Activated naive CD8-positive, alpha-beta T cell treated with anti-CD3 and anti-CD28 coated beads, Interleukin-2, amount 10 ng/mL, durations not matched to agents 7 days and 5 days (primary cell): ENCODE results near the gene SEC23A. TPM values are rescaled to one million over a fixed set of nuclear protein-coding genes. Genes with fewer than 3 reads are reported as not detected.
"Not testable (repeated sequence)": the region's sequence is repeated elsewhere in the genome, so short reads cannot be mapped to it uniquely, and the experiment has no call there.

ENCODE experiments used
- ATAC-seq: fragments of 150-1000 bp; cut with Tn5 transposase; one replicate; pipeline ENCODE4 v1.10.0; 2021; ENCODE audit warnings: low read depth, moderate library complexity
- POLR2A ChIA-PET: fragments of 350-600 bp; sonication (Branson Sonifier 250); formaldehyde crosslinking; loops from one replicate; lab custom pipeline; 2021; ENCODE audit warnings: antibody characterized with exemption; lab: Charles Lee
- DNase-seq: peaks from one replicate; pipeline ENCODE4 v3.0.0; 2021
- H3K27ac Mint-ChIP-seq: one replicate; pipeline ENCODE4 v1.8.0; 2022; ENCODE audit warnings: mild to moderate bottlenecking, mixed read lengths
- H3K27me3 Mint-ChIP-seq: one replicate; pipeline ENCODE4 v1.8.0; 2022; ENCODE audit warnings: mild to moderate bottlenecking, moderate library complexity, mixed read lengths
- H3K36me3 Mint-ChIP-seq: one replicate; pipeline ENCODE4 v1.8.0; 2021; ENCODE audit warnings: mild to moderate bottlenecking, mixed read lengths
- H3K4me1 Mint-ChIP-seq: one replicate; pipeline ENCODE4 v1.8.0; 2021; ENCODE audit warnings: mixed read lengths
- H3K4me3 Mint-ChIP-seq: one replicate; pipeline ENCODE4 v1.8.0; 2022; ENCODE audit warnings: mild to moderate bottlenecking, moderate library complexity, mixed read lengths
- H3K9me3 Mint-ChIP-seq: one replicate; pipeline ENCODE4 v1.8.0; 2021; ENCODE audit warnings: mixed read lengths
- total RNA-seq, 2 experiments: library from RNA; stranded (reverse); gene quantifications; one replicate each; pipeline ENCODE4 v1.2.3, GENCODE V29; 2021

The SEC23A gene
- total RNA-seq, 2 experiments from 2014 or later: 66.2 to 66.8 TPM

- Mint-ChIP-seq H3K27me3 (no peaks in the 10 kb centered on the region), H3K9me3 (no peaks in the 10 kb centered on the region), H3K27ac (no peak overlapping the region), H3K36me3 (no peaks in the 10 kb centered on the region), H3K4me3 (no peak overlapping the region), H3K4me1 (peaks cover 26% of the 10 kb centered on the region)
- ATAC-seq (no peak), DNase-seq (no peak)
- POLR2A ChIA-PET: no interaction called here
Observed at GRCh38 chr14:39108791-39109190, 5.8 kb upstream of the SEC23A start.

DNA sequence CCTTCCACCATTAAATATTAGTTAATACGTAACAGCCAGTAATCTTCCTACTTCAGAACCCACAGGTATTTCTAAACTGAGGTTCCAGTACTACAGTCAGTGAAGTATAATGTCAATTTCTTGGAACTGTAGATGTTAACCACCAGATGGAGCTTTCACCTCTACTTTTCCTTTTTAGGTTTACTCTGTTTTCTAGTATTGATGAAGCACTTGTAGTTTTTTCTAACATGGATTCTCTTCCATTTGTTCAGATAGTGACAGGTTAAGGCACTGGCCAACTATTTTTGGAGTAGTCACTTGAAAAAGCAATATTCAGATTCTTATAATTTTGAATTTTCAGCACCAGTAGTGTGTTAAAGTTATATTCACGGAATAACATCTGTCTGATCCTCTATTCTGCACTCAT, 4.6 kb upstream of the SEC23A start:
- H3K4me1 Mint-ChIP-seq: peaks cover 22% of the 10 kb centered on the region
- no peak for DNase-seq
- H3K9me3 Mint-ChIP-seq: no peaks in the 10 kb centered on the region
- no peak overlapping the region for H3K4me3 Mint-ChIP-seq
- H3K27me3 Mint-ChIP-seq: no peaks in the 10 kb centered on the region
- POLR2A ChIA-PET: no interaction called here
- ATAC-seq: no peak
- no peaks in the 10 kb centered on the region for H3K36me3 Mint-ChIP-seq
- H3K27ac Mint-ChIP-seq: no peak overlapping the region

GRCh38 chr14:39104078-39104801, 1.2 kb upstream of the SEC23A start:
- peaks cover 36% of the 10 kb centered on the region for H3K4me1 Mint-ChIP-seq
- peak overlapping the region; percentile 99 for H3K4me3 Mint-ChIP-seq
- not testable (repeated sequence) for H3K36me3 Mint-ChIP-seq

DNA sequence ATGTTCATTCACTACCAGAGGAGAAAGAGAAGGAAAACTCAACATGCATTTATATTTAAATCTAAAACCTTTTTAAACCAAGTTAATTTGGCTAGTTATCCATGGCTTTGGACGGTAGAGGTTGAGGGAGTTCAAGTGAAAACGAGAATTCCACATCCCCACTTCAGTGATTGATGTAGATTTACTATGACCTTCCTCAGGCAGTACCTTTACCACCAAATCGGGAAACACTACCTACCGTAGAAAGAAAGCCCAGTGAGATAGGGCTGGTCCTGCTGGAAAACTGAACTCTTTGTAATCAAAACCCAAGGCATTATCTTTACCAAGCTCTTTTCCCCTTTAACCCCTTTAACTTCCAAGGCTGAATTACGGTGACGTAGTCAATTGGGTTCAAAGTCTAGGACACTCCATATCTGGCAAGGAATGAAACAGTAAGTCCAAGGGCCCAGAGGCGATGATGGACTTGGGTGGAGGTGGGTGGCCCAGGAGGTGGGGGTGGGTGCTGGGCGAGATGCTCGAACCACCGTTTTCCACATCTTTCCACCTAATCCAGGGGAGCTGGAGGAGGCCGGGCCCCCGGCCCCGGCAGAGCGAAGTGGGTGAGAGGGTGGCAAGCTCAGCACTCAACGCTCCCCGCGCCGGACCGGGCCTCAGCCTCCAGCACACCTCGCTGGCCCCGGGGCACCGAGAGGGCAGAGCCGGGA, 618 bp downstream of the SEC23A start:
- DNase-seq (no peak), ATAC-seq (peak; percentile 11)
- H3K4me3 Mint-ChIP-seq: peak overlapping the region; percentile 99
- peaks cover 36% of the 10 kb centered on the region for H3K4me1 Mint-ChIP-seq
- H3K27ac Mint-ChIP-seq: peak overlapping the region; percentile 63
- H3K27me3 Mint-ChIP-seq: no peaks in the 10 kb centered on the region
- H3K9me3 Mint-ChIP-seq: no peaks in the 10 kb centered on the region
- peaks cover 5% of the 10 kb centered on the region for H3K36me3 Mint-ChIP-seq
- POLR2A ChIA-PET: interaction anchor here (0.5 to 3.0 kb wide), 12 partner anchors 12 to 1029 kb away, joined by 3 to 40 read pairs (median 4); partner anchors contain the start of genes FBXO33, GEMIN2, PNN and TRAPPC6B

More at GRCh38 chr14:39104078-39104801, 1.2 kb upstream of the SEC23A start:
- H3K9me3 Mint-ChIP-seq, H3K27me3 Mint-ChIP-seq, ATAC-seq, DNase-seq: not testable (repeated sequence)
- POLR2A ChIA-PET: interaction anchor here (0.6 to 3.0 kb wide), 5 partner anchors 9 to 328 kb away, joined by 3 to 40 read pairs (median 4); partner anchors contain the start of genes FBXO33 and GEMIN2
- peak overlapping the region; percentile 98 for H3K27ac Mint-ChIP-seq

- ATAC-seq: no peak
- POLR2A ChIA-PET: interaction anchor here (1.0 kb wide), 1 partner anchor 11 kb away, joined by 5 read pairs; no protein-coding TSS in a partner anchor
- Mint-ChIP-seq H3K9me3 (no peaks in the 10 kb centered on the region), H3K27ac (no peak overlapping the region), H3K36me3 (peaks cover 15% of the 10 kb centered on the region), H3K4me1 (peaks cover 36% of the 10 kb centered on the region), H3K4me3 (no peak overlapping the region), H3K27me3 (no peaks in the 10 kb centered on the region)
- no peak for DNase-seq
Observed at GRCh38 chr14:39099748-39100147, 3.3 kb downstream of the SEC23A start.

GRCh38 chr14:39099215-39099614, 3.8 kb downstream of the SEC23A start:
- ATAC-seq, DNase-seq, H3K4me3 Mint-ChIP-seq, H3K9me3 Mint-ChIP-seq, H3K27ac Mint-ChIP-seq, H3K27me3 Mint-ChIP-seq: not testable (repeated sequence)
- peaks cover 34% of the 10 kb centered on the region for H3K4me1 Mint-ChIP-seq
- H3K36me3 Mint-ChIP-seq: peaks cover 20% of the 10 kb centered on the region
- POLR2A ChIA-PET: interaction anchor here (0.6 to 2.4 kb wide), 5 partner anchors 11 to 515 kb away, joined by 4 to 10 read pairs (median 5); partner anchors contain the start of gene GEMIN2

DNA sequence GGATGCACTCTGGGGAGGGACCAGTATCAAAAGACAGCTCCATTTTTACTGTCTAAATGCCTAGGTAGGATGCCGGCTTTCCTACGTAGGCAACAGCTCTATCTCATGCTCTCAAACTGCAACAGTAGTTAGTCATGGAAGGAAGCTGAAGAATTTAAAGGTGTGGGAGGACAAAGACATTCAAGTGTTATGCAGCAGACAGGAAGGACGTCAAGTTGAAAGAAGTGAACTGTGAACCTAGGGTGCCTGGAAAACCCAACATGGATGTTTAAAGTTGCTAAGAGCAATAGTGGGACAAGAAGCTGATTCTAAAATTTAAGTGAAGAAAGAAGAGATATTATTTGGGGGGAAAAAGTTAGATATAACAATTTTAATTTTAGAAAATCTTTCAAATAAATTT, 5.9 kb downstream of the SEC23A start:
- H3K4me1 Mint-ChIP-seq: peaks cover 34% of the 10 kb centered on the region
- ATAC-seq (peak; percentile 89), DNase-seq (no peak)
- peak overlapping the region; percentile 59 for H3K4me3 Mint-ChIP-seq
- POLR2A ChIA-PET: interaction anchor here (0.6 to 2.4 kb wide), 2 partner anchors 9 to 17 kb away, joined by 3 to 10 read pairs; partner anchors contain the start of gene GEMIN2
- H3K27ac Mint-ChIP-seq: peak overlapping the region; percentile 47
- peaks cover 23% of the 10 kb centered on the region for H3K36me3 Mint-ChIP-seq
- H3K9me3 Mint-ChIP-seq: no peaks in the 10 kb centered on the region
- H3K27me3 Mint-ChIP-seq: no peaks in the 10 kb centered on the region

- H3K4me3 Mint-ChIP-seq: no peak overlapping the region
- no peak overlapping the region for H3K27ac Mint-ChIP-seq
Observed at GRCh38 chr14:39094515-39094914, 8.5 kb downstream of the SEC23A start.

GRCh38 chr14:39091716-39092115, 11.3 kb downstream of the SEC23A start:
- Mint-ChIP-seq H3K4me3 (peak overlapping the region; percentile 56), H3K9me3 (no peaks in the 10 kb centered on the region), H3K27ac (peak overlapping the region; percentile 22), H3K36me3 (peaks cover 38% of the 10 kb centered on the region), H3K4me1 (peaks cover 16% of the 10 kb centered on the region), H3K27me3 (no peaks in the 10 kb centered on the region)
- ATAC-seq (no peak), DNase-seq (no peak)
- POLR2A ChIA-PET: no interaction called here

More at GRCh38 chr14:39094515-39094914, 8.5 kb downstream of the SEC23A start:
- ATAC-seq (no peak), DNase-seq (no peak)
- Mint-ChIP-seq H3K9me3 (no peaks in the 10 kb centered on the region), H3K27me3 (no peaks in the 10 kb centered on the region), H3K4me1 (peaks cover 26% of the 10 kb centered on the region), H3K36me3 (peaks cover 38% of the 10 kb centered on the region)
- POLR2A ChIA-PET: interaction anchor here (0.6 kb wide), 1 partner anchor 135 kb away, joined by 5 read pairs; no protein-coding TSS in a partner anchor

- DNase-seq (no peak), ATAC-seq (no peak)
- POLR2A ChIA-PET: no interaction called here
- H3K4me1 Mint-ChIP-seq: peaks cover 16% of the 10 kb centered on the region
- no peak overlapping the region for H3K27ac Mint-ChIP-seq
- no peaks in the 10 kb centered on the region for H3K27me3 Mint-ChIP-seq
- H3K9me3 Mint-ChIP-seq: no peaks in the 10 kb centered on the region
- no peak overlapping the region for H3K4me3 Mint-ChIP-seq
- H3K36me3 Mint-ChIP-seq: peaks cover 41% of the 10 kb centered on the region
Observed at GRCh38 chr14:39090548-39091111, 12.4 kb downstream of the SEC23A start.

DNA sequence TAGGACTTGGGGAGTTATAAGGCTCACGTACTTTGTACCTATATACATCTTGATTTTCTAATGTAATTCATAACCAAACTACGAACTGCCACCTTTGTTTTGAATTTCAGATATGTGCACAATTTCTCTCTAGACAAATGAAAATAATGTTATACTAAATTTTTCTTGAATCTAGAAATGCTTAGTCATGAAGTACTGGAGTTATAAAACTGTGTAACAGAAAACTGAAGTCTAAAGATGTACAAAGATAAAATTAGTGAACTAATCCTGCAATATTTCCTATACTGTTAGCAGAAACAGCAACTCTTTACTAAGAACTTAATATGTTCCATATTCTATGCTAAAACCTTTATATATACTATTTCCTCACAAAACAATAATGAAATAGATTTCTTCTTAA, 15.5 kb downstream of the SEC23A start:
- DNase-seq (no peak), ATAC-seq (no peak)
- no peak overlapping the region for H3K27ac Mint-ChIP-seq
- H3K27me3 Mint-ChIP-seq: no peaks in the 10 kb centered on the region
- POLR2A ChIA-PET: no interaction called here
- H3K36me3 Mint-ChIP-seq: peaks cover 47% of the 10 kb centered on the region
- H3K4me3 Mint-ChIP-seq: no peak overlapping the region
- no peaks in the 10 kb centered on the region for H3K9me3 Mint-ChIP-seq
- H3K4me1 Mint-ChIP-seq: peaks cover 11% of the 10 kb centered on the region

DNA sequence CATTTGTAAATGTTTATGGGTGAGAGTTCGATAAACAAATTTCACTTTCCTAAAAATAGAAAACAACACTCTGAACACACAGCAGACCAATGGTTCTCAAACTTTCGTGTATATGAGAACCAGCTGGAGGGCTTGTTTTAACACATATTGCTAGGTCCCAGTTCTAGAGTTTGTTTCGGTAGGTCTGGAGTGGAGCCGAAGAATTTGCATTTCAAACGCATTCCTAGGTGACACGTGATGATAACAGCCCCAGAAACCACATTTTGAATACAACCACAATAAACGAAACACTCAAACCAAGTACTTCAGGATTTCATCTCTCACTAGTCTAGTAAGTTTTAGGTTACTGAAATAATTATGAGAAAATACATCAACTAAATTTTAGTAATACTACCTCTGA, 17.1 kb downstream of the SEC23A start:
- Mint-ChIP-seq H3K9me3 (no peaks in the 10 kb centered on the region), H3K4me1 (peaks cover 5% of the 10 kb centered on the region), H3K4me3 (no peak overlapping the region), H3K27me3 (no peaks in the 10 kb centered on the region), H3K27ac (no peak overlapping the region), H3K36me3 (peaks cover 41% of the 10 kb centered on the region)
- POLR2A ChIA-PET: no interaction called here
- no peak for DNase-seq
- ATAC-seq: no peak

- H3K4me3 Mint-ChIP-seq: no peak overlapping the region
- POLR2A ChIA-PET: no interaction called here
- H3K27ac Mint-ChIP-seq: peak overlapping the region; percentile 1
- H3K4me1 Mint-ChIP-seq: peaks cover 3% of the 10 kb centered on the region
- H3K36me3 Mint-ChIP-seq: peaks cover 36% of the 10 kb centered on the region
- ATAC-seq (no peak), DNase-seq (no peak)
- H3K27me3 Mint-ChIP-seq: no peaks in the 10 kb centered on the region
- no peaks in the 10 kb centered on the region for H3K9me3 Mint-ChIP-seq
Observed at GRCh38 chr14:39083127-39083526, 19.9 kb downstream of the SEC23A start.
